Colonic mucosa (tissue), 4 donors: Measurements from ENCODE around the gene MPRIP. TPM values are rescaled to one million over a fixed set of nuclear protein-coding genes. Genes with fewer than 3 reads are reported as not detected.

Experiments used
- DNase-seq: peaks from one replicate; pipeline ENCODE4 v3.0.0-alpha.2; 2020
- H3K27ac ChIP-seq: fragments of 200-600 bp; one replicate; pipeline ENCODE4 v1.8.0; 2021
- H3K27me3 ChIP-seq: fragments of 200-600 bp; one replicate; pipeline ENCODE4 v1.8.0; 2021
- H3K36me3 ChIP-seq: fragments of 200-600 bp; one replicate; pipeline ENCODE4 v1.8.0; 2021
- H3K4me1 ChIP-seq: fragments of 200-600 bp; one replicate; pipeline ENCODE4 v1.8.0; 2021; ENCODE audit warnings: mild to moderate bottlenecking
- H3K4me3 ChIP-seq: fragments of 200-600 bp; one replicate; pipeline ENCODE4 v1.8.0; 2021
- H3K9ac ChIP-seq, 2 donors: one replicate each; pipeline ENCODE4 v1.7.0; 2013; ENCODE audit warnings: control low read depth in 2 of 2, low read depth in 2 of 2, low read length in 2 of 2
- H3K9me3 ChIP-seq: fragments of 200-600 bp; one replicate; pipeline ENCODE4 v1.8.0; 2021
- CTCF ChIP-seq: fragments of 200-600 bp; IDR thresholded peaks from one replicate; pipeline ENCODE4 v1.8.0; 2022; ENCODE audit warnings: antibody characterized with exemption, mild to moderate bottlenecking
- intact Hi-C: fragments of 100-400 bp; cut with DNase I; formaldehyde crosslinking; loops from one replicate; pipeline ENCODE4 v1.14.1; 2022
- total RNA-seq, 2 donors: library from RNA; stranded (reverse); fragmentation: NEBNext Ultra II Directional in 1 of 2; extraction: Animal tissue kit (Norgen Biotek cat#: 25700) in 1 of 2; gene quantifications; one replicate each; pipeline ENCODE4 v1.2.1, GENCODE V29; 2021
- donor health status: healthy.
- donor health status: DM: no; HTN: no; CAD: no.
- donor health status: DM: no; HTN: no; CAD: no.

Gene MPRIP
- total RNA-seq, 2 donors from 2014 or later, result 146 to 211 TPM

- H3K9me3 ChIP-seq, result no peaks in the 10 kb centered on the region
- intact Hi-C loops, result no loop called here
- no peak overlapping the region for H3K27ac ChIP-seq
- H3K27me3 ChIP-seq, result no peaks in the 10 kb centered on the region
- H3K9ac ChIP-seq, result no peak overlapping the region
- no peak for DNase-seq
- no peaks in the 10 kb centered on the region for H3K36me3 ChIP-seq
- no peak overlapping the region for H3K4me3 ChIP-seq
- peaks cover 5% of the 10 kb centered on the region for H3K4me1 ChIP-seq
- no peak for TF ChIP-seq CTCF
Observed at GRCh38 chr17:17067257-17067656, 25.0 kb downstream of the MPRIP start.

- no peak overlapping the region for H3K9ac ChIP-seq
- TF ChIP-seq CTCF, result no peak
- H3K27ac ChIP-seq, result no peak overlapping the region
- intact Hi-C loops, result no loop called here
- H3K27me3 ChIP-seq, result no peaks in the 10 kb centered on the region
- no peaks in the 10 kb centered on the region for H3K36me3 ChIP-seq
- peaks cover 8% of the 10 kb centered on the region for H3K4me1 ChIP-seq
- no peak for DNase-seq
- no peak overlapping the region for H3K4me3 ChIP-seq
- no peaks in the 10 kb centered on the region for H3K9me3 ChIP-seq
Observed at GRCh38 chr17:17069849-17070248, 27.6 kb downstream of the MPRIP start.

GRCh38 chr17:17070931-17071330 is 28.7 kb downstream of the MPRIP start:
- H3K4me3 ChIP-seq, result no peak overlapping the region
- H3K27ac ChIP-seq, result no peak overlapping the region
- no peak overlapping the region for H3K9ac ChIP-seq
- peaks cover 8% of the 10 kb centered on the region for H3K4me1 ChIP-seq
- TF ChIP-seq CTCF, result no peak
- H3K9me3 ChIP-seq, result no peaks in the 10 kb centered on the region
- peak; percentile 68 for DNase-seq
- H3K36me3 ChIP-seq, result no peaks in the 10 kb centered on the region
- intact Hi-C loops, result no loop called here
- H3K27me3 ChIP-seq, result no peaks in the 10 kb centered on the region

- no peak for TF ChIP-seq CTCF
- no peaks in the 10 kb centered on the region for H3K9me3 ChIP-seq
- no peaks in the 10 kb centered on the region for H3K36me3 ChIP-seq
- intact Hi-C loops, result no loop called here
- H3K27ac ChIP-seq, result no peak overlapping the region
- no peak overlapping the region for H3K9ac ChIP-seq
- H3K4me1 ChIP-seq, result peaks cover 8% of the 10 kb centered on the region
- H3K4me3 ChIP-seq, result no peak overlapping the region
- H3K27me3 ChIP-seq, result no peaks in the 10 kb centered on the region
- no peak for DNase-seq
Observed at GRCh38 chr17:17071531-17072360, 29.5 kb downstream of the MPRIP start.

GRCh38 chr17:17072546-17072945 is 30.3 kb downstream of the MPRIP start:
- Histone ChIP-seq H3K9me3 (no peaks in the 10 kb centered on the region), H3K27me3 (no peaks in the 10 kb centered on the region), H3K4me1 (peaks cover 4% of the 10 kb centered on the region), H3K27ac (no peak overlapping the region), H3K4me3 (no peak overlapping the region), H3K36me3 (no peaks in the 10 kb centered on the region), H3K9ac (no peak overlapping the region)
- no peak for TF ChIP-seq CTCF
- intact Hi-C loops, result no loop called here
- DNase-seq, result no peak
